Epithelial cell of proximal tubule (primary cell): ENCODE measurements around the gene AK5. TPM values are rescaled to one million over a fixed set of nuclear protein-coding genes. Genes with fewer than 3 reads are reported as not detected.

Experiments used
- DNase-seq: peaks from one replicate; pipeline ENCODE4 v3.0.0-alpha.2; 2011; ENCODE audit warnings: low read depth
- H3K4me3 ChIP-seq: 2 replicates; pipeline ENCODE4 v1.5.1; 2011; ENCODE audit warnings: low read depth, mild to moderate bottlenecking, low read length
- CTCF ChIP-seq: conservative IDR thresholded peaks from 2 replicates; pipeline ENCODE4 v1.5.1; 2012; ENCODE audit warnings: low read depth, mild to moderate bottlenecking, low read length
- total RNA-seq: library from RNA; depleted of rRNA; stranded (reverse); fragments of >200 nt; gene quantifications from 2 replicates; pipeline ENCODE4 v1.2.3, GENCODE V29; 2015

AK5 gene
- total RNA-seq, 1 donor from 2014 or later = 25.0 TPM

- no peak overlapping the region for H3K4me3 ChIP-seq
- no peak for TF ChIP-seq CTCF
- DNase-seq = no peak
Observed at GRCh38 chr1:77433934-77434333, 152.1 kb downstream of the AK5 start.

- DNase-seq = no peak
- no peak overlapping the region for H3K4me3 ChIP-seq
- TF ChIP-seq CTCF = no peak
Observed at GRCh38 chr1:77434967-77435366, 153.1 kb downstream of the AK5 start.

- no peak for DNase-seq
- no peak for TF ChIP-seq CTCF
- H3K4me3 ChIP-seq = no peak overlapping the region
Observed at GRCh38 chr1:77438236-77438913, 156.6 kb downstream of the AK5 start.

GRCh38 chr1:77446841-77447555 is 165.2 kb downstream of the AK5 start:
- no peak for TF ChIP-seq CTCF
- no peak overlapping the region for H3K4me3 ChIP-seq
- no peak for DNase-seq

- no peak for TF ChIP-seq CTCF
- H3K4me3 ChIP-seq = no peak overlapping the region
- no peak for DNase-seq
Observed at GRCh38 chr1:77447669-77448068, 165.8 kb downstream of the AK5 start.

- DNase-seq = no peak
- no peak overlapping the region for H3K4me3 ChIP-seq
- TF ChIP-seq CTCF = no peak
Observed at GRCh38 chr1:77459881-77460280, 178.1 kb downstream of the AK5 start.

- DNase-seq = no peak
- no peak for TF ChIP-seq CTCF
- no peak overlapping the region for H3K4me3 ChIP-seq
Observed at GRCh38 chr1:77461691-77462090, 179.9 kb downstream of the AK5 start.
